ENCODE measurements around the gene TFF1.
A peak's percentile ranks its signal among the peaks of the same experiment; 100 is the strongest.

TFF1 gene

DNA sequence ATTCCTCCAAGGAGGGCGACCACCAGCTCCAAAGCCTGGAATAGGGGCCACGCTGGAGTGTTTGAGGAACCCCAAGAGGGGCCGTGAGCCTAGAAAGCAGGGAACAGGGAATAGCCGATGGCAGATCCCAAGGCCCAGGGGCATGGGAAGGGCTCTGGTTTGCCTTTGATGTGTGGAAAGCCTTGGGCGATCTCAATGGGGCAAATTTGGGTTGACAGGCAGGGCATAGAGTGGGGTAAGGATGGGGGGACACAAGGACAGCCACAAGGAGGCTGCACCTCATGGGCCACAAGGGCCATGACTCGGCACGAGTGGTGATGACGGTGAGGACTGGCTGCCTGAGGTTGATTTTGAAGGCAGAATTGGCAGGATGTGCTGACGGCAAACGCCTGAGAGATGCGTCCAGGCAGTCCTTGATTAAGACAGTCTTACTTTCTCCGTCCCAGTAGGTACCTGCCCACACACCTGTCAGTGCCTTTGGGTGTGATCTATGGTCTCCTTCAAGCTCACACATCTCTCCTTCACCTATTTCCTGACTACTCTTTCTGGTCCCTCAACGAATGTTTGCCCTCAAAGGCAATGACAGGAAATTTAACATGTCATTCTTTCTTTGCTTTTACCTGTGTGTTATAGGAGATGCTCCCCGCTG is 31.5 kb upstream of the TFF1 start:
- no peak for DNase-seq

DNA sequence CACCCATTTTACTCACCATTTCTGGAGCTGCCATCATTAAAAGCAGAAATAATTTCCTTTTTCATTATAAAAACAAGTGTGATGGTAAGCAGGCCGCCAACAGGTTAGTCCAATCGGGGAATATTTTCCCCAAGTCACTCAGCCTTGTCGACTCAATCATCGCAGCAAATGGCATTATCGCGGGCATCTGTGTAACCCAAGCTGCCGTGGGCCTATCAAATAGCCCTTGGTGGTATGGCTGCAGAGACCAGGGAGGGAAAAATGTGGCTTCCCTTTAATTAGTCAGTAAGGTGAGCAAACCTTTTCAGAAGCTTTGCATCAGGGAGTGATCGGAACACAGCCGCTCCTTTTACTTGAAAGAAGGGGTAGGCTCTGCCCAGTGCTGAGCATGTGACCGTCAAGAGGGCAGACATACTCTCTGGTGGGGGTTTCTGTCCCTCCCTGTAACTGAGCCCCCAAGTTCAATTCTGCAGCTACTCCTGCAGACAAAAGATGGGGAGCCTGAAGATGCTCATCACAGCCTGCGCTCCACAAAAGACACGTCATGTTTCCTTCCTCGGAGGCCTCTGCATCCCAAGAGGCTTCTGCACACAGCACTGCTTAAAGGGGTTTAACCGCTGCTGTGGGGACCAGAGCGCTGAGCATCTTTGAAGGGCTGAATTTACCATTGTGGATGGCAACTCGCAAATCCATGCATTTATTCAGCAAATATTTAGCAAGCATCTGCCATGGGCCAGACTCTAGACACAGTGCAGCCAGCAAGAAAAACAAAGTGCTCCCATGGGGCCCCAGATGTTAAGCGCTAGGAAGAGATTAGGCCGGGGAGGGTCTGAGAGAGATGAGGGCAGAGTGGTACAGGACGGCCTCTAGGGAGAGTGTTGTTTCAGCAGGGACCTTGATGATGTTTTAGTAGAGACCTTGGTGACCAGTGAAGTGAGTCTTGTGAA is 30.7 kb upstream of the TFF1 start:
- DNase-seq: no peak

DNA sequence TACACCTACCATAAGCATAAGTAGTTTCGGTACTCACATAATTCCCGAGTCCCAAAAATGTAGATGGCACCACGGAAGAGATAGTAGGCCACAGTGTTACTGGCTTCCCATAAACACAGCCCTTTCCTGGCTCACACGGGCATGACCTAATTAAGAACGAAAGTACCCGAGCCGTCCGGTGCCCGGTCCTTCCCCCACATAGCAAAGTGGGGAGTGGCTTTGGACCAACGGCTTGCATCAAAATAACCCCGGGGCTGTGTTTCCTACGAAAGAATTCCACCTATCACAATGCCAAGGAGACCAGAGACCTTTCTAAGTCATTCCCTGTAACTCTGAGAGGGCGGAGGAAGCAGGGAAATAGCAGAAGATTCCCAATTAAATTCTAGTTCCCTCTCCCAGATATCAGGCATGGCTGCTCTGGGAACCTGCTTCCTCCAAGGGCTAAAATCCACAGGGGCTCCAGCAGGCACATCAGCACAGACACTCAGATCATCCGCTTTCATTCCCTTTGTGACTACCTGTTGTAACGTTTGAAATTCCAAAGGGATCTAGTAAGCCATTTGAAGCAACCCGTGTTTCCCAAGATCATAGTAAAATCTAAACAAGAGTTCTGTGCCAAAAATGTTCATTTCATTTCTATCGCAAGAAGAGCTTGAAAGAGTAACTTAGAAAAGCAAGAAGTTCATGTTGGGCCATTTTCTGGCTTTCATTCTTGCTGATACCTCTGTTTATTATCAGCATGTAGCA is 29.7 kb upstream of the TFF1 start, which contains the start of gene TMPRSS3:
Gene TMPRSS3, minus strand, starts transcription at position 148 of the 747 bp plus-strand sequence. CDS start 635 bp downstream, outside the sequence.
- no peak for DNase-seq

DNA sequence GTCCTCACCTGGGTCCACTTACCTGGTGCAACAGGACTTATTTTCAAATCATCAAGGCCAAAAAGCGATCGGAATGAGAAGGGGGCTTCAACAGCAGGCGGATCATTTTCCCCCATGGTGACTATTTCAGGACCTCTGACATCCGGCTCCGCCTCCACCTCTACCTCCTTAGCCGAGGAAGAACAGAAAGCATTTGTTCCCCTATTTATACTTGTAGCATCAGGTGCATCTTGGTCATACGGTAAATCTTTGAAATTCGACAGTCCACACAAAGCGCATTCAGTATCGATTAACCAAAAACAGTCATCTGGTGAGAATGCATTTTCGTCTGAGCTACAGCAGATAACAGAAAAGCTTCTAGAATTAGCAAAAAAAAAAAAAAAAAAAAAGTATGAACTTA is 29.0 kb upstream of the TFF1 start:
- DNase-seq: no peak

DNA sequence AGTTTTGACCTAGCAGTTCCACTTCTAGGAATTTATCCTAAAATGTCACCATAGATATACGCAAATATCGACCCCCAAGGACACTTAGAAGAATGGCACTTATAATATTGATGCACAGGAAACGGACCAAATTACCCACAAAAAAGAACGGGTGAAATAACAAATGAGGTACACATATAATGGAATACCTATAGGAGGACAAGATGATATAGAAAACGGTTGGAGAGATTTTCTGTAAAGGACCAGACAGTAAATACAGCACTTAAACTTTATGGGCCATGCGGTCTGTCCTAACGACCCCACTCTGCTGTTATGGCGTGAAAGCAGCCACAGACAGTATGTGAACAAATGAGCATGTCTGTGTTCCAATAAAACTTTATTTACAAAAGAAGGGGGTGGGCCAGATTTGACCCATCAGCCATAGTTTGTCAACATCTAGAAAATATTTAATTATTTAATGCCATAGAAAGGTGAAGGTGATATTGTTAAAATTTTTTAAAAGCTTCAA is 27.2 kb upstream of the TFF1 start:
- DNase-seq: no peak

DNA sequence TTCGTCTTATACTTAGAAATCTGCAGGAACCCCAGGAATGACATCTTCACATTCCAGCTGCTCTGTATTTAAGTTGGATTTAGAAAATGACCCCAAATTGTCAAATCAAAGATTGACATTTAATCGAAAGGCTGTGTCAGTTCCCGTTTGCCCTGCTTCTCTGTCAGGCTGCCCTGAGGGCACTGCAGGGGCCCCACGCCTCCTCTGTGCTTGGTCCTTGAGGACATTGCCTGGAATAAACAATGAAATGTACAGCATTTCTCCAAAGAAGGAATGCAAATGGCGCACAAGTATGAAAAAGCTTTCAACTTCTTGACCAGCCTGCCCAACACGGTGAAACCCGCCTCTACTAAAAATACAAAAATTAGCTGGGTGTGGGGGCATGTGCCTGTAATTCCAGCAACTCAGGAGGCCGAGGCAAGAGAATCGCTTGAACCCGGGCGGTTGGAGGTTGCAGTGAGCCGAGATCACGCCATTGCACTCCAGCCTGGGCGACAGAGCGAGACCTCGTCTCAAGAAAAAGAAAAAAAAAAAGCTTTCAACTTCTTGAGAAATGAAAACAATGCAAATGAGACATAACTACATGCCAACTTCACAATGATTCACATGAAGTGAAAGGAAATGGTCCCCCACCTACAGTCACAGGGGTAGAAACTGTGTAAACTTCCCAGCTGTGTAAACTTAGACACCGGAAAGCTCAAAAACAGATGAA is 26.6 kb upstream of the TFF1 start:
- no peak for DNase-seq

DNA sequence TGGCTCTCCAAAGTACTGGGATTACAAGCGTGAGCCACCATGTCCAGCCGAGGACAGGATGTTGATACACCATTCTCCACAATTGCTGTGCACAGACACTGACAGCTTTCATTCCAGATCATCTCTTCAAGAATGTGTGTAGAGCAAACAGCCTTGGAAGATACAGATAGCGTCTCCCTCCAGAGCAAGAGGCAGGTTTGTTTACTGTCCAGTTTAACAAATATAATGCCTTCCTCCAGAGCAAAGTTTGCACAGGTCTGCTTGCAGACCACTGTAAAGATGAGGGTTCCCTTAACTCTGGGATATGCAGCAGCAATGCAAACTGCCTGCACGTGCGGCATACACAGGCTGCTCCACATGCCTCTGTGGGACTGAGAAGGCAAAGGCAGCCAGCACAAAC is 25.0 kb upstream of the TFF1 start:
- no peak for DNase-seq

DNA sequence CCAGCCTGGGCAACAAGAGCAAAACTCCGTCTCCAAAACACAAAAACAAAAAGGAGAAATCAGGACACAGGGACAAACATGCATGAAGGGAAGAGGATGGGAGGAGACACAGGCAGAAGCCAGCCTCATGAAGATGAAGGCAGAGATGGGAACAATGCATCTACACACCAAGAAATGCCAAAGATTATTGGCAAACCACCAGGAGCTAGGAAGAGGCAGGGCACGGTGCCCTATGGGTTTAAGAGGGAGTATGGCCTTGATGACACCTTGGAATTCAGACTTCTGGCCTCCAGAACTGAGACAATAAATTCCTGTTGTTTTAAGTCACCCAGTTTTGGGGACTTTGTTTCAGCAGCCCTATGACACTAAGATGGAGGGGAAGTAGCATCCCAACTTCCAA is 24.4 kb upstream of the TFF1 start:
- DNase-seq: no peak

DNA sequence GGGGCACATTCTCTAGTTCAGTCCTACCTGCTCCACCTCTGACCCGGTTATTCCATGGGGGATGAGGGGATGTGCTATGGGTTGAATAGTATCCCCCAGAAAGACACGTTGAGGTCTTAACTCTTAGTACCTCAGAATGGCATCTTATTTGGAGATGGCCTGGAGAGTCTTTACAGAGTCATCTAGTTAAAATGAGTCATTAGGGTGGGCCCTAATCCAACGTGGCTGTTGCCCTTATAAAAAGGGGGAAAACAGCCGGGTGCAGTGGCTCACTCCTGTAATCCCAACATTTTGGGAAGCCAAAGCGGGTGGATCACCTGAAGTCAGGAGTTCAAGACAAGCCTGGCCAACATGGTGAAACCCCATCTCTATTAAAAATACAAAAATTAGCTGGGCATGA is 23.9 kb upstream of the TFF1 start:
- no peak for DNase-seq

DNA sequence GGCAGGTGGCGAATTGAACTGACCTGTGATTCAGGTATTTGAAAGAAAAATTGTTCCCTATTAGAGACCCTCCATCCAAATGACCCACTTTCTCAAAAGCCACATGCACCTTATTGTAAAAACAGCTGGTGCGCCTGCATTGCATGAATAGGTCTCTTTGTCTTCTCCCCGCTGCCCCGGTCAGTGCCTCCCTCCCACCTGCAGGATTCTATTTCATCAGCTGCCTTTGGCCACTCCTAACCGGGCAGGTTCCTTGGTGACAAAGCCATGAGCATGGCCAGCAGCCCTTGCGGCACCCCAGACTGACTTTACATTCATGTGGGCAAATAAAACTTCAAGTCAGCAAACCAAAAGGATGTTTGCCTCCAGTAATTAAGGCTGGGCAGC is 23.1 kb upstream of the TFF1 start:
- peak; percentile 29 for DNase-seq

DNA sequence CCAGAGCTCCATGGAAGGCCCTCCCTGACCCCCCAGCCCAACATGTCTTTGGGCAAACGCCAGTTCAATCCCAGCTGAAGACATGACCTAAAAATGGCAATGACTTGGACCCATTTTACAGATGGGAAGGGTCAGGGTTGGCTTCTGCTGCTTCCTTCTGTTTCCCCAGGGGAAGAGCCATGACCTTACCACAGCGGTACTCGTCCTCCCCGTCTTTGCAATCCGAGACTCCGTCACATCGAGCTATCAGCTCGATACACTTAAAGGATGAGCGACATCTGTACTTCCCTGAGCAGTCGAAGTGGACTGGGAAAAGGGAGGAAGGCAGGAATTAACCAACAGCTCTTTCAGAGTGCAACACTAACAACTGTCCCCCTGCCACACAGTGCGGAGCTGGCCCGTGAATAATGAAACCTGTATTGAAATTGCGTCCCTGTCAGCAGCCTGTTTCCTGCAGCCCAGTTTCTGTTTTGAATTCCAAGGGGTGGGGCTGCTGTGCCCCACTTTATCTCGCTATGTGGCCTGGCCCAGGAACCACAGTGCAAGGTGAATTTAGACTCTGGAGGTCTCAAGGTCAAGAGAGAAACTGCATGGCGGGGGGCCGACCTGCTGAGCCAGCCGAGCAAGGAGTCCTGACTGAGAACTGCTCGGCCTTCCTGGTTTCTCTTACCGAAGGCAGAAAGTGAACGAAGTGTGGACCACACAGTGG is 22.6 kb upstream of the TFF1 start:
- no peak for DNase-seq

DNA sequence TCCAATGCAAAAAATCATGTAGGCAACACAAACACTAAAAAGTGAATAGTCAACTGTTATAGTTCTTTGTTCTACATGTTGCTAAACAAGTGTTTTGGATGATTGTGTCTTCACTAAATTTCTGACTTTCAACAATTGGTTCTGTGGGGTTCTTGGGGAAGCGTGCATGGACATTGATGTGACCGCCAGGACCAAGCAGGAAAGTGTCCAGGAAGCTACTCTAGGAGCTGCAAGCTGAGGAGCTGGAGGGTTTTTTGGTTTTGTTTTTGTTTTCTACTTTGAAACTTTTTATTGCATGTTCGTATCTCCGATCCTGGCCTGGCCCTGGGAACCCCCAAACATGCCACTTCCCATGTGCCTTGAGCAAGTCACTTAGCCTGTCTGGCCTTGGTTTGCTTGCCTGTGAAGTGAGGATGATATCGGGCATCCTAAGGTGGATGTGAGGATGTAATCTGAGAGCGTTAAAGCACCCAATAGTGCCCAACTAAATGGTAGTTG is 21.6 kb upstream of the TFF1 start:
- no peak for DNase-seq

DNA sequence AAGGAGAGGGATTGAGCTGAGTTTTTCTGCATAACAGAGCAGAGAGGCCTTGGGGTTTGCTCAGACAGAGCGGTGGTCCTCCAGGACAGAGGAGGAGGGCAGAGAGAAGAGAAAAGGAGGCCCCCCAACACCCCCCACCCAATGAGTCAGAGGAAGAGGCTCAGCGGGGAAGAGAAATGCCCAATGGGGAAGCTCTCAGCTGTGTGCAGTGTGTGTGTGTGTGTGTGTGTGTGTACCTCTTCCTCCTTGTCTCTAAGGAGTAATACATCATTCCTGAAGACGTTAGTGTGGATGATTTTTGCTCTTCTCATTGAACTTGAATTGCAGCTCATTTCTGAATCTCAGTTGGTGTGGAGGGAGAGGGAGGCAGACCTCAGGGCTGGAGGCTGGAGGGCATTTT is 20.8 kb upstream of the TFF1 start:
- DNase-seq: no peak

DNA sequence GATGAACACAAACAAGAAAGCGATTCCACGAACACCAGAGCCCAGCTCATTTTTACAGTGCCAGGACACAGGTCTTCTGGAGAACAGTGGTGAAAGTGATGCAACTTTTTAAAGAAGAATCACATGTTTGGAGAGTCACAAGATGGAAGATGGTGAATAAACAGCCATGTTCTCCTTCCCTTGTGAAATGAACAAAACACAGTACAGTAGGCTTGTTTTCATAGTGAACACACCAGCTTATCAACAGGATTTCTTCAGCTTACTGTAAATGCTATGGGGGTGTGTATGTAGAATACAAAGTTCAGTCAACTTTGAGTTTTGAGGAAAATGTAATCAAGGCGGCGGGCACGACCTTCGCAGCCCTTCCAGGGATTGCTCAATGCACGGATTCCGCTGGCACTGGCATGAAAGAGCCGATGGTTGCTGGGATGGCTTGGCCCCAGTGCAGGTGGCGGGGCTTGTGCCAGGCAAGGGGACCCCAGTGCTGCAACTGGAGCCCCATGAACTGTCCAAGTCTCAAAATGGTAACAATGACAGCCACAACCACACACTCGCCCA is 19.8 kb upstream of the TFF1 start:
- no peak for DNase-seq

DNA sequence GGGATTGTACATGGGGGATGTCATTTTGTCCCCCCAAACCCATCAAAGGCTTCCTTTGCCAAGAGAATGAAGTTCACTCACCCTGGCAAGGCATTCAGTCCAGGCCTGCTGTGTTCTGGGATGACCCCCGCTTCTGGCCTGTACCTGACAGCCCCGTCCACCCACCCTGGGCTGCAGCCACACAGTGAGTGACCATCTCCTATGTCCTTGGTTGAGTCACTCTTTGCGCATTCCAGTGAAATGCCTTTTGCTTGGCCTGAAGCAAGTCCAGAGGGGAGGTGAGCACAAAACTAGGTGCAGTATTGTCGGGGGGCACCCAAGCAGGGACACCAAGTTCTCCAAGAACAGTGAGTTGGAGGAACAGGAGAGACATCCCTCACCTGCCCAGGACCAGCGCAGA is 19.3 kb upstream of the TFF1 start:
- DNase-seq: no peak

DNA sequence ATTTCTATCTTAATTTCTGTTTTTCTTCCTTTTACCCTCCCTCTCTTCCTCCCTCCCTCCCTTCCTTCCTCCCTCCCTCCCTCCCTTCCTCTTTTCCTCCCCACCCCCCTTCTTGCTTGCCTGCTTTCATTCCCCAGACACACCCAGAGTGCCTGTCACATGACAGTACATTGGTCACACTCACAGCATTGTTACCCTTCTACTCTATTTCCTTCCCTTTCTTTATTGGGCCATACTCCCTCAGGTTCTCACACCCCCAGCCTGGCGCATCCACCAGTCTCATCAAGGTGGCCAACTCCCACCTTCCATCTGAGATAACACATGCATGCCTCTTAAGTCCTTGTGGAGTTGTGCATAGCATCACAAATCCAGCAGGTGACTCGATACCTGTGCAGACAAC is 18.7 kb upstream of the TFF1 start:
- DNase-seq: no peak

DNA sequence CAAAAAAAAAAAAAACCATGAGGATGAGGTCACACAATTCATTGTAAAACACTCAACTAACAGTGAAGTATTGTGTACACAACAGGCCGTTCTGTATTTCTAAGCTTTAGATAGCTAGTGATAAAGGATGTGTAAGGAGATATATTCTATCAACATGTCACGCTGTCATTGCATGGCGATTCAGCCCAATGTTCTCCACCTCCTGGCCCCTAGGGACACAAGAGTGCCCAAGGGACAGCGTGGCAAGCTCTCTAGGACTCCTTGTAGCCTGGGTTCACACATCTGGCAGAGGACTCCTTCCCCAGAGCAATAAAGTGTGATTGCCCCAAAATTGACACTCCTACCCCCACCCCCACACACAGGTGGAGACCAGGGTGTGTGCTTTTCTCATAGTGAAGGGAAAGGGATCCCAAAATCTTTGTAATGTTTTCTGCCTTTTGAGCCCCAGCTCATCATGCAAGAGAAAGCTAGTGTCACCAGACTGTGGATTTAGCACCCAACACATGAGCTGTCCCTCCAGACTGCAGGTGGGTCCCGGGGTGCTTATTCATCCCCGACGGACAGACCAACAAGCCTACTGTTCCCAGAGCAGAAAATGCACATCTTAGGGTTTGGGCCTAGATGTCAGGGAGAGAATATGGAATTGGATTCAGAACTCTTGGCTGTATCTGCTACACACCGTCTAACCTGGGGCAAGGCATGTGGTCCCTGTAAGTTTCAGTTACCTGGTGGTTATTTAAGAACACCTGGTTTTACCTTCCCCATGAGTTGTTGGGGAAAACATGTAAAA is 18.0 kb upstream of the TFF1 start:
- peak; percentile 64 for DNase-seq

DNA sequence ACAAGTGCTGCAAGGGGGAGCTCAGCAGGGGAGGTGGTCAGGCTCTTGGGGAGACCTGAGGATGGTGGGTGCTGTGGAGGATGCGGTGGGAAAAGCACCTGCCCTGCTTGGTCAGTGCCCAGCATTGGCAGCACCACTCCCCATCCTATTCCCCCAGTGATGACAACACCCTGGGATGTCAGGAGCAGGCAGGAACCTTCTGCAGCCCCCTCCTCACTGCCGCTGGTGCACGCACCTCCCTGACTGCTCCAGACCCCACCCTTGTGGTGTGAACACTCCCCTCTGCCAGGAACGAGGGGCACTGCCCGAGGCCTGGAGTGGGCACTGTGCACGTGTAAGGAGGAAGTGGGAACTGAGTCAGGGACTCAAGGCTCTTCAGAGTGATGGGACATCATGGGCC is 17.0 kb upstream of the TFF1 start:
- no peak for DNase-seq

DNA sequence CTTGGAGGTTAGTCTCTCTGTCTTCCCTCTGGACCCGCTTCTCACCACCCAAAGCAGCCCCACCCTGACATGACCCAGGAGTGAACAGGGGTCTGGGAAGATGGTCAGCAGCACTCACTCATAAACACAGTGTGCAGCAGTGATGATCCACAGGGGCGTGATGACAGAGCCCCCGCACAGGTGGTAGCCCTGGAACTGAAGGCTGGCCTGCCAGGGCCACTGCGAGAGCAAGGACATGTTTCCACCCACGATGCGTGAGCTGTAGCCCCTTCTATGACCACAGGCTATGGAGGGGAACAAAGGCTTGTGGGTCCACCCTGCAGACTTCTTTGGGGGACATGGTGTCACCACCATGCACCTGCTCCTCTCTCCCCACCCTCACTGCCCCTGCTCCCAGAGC is 16.6 kb upstream of the TFF1 start:
- no peak for DNase-seq

DNA sequence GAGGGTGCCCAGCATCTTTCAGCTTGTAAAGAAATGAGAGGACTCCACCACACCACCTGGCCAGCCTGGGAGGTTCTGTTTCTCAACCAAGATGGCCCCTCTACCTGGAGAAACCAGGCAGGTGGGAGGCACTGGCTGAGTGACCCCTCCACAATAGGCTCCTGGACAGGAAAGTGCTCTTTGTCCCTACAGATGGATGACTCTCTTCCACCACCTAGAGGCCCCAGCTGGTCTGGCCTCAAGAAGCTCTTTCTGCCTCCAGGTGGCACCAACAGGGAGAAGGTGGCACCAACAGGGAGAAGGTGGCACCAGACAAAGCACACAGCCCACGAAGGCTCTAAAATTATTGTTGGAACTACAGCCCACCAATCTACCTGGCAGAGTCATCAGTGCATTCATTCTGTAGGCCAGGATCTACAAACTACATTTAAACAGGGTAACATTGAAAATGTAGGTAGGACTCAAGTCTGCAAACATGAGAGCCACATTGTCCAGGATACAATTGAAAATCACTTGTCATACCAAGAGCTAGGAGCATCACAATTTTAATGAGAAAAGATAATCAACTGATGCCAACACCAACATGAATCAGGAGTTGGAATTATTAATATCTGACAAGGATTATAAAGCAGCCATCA is 15.1 kb upstream of the TFF1 start:
- peak; percentile 59 for DNase-seq

All from NCI-H2029 treated with DMSO at 0.1 percent for 48 hours (cell line).